PFSK-1 (cell line): Measurements from ENCODE around the gene RUNX1.

Experiments used
- POLR2AphosphoS5 ChIP-seq: IDR thresholded peaks from 2 replicates; pipeline ENCODE4 v1.6.1; 2012; ENCODE audit warnings: low read depth, mild to moderate bottlenecking, control low read depth, low read length, moderate library complexity
- REST ChIP-seq, 2 experiments: IDR thresholded peaks; 2 replicates each; pipeline versions ENCODE4 v1.6.1 to v1.8.0; 2011 to 2012; ENCODE audit warnings: low read depth in 2 of 2, low read length in 2 of 2, control low read depth in 1 of 2, inconsistent platforms in 1 of 2, mild to moderate bottlenecking in 1 of 2, moderate library complexity in 1 of 2; ENCODE audit not compliant: insufficient read depth in 1 of 2
- SIN3A ChIP-seq: IDR thresholded peaks from 2 replicates; pipeline ENCODE4 v1.6.1; 2012; ENCODE audit warnings: mild to moderate bottlenecking, low read length, moderate library complexity, borderline replicate concordance; ENCODE audit not compliant: insufficient read depth

GRCh38 chr21:34821717-34822116 lies 227.4 kb downstream of the RUNX1 start:
- TF ChIP-seq SIN3A (no peak), POLR2AphosphoS5 (no peak), REST (IDR thresholded peaks at IDR 0.05; ENCODE audit: insufficient read depth in 1 of 2, low read depth in 2 of 2, low read length in 2 of 2) (no peak)
